HepG2 (cell line): ENCODE measurements around the gene PCBP2. TPM values are rescaled to one million over a fixed set of nuclear protein-coding genes. Genes with fewer than 3 reads are reported as not detected.

ENCODE experiments used
- GATAD1 ChIP-seq: IDR thresholded peaks from 2 replicates; pipeline ENCODE4 v1.6.1; 2016; ENCODE audit warnings: missing genetic modification reagents, missing compliant biosample characterization
- HOMEZ ChIP-seq: IDR thresholded peaks from 2 replicates; pipeline ENCODE4 v1.6.1; 2016; ENCODE audit warnings: low read depth
- LRRFIP1 ChIP-seq: sonication (generic); formaldehyde crosslinking; conservative IDR thresholded peaks from 2 replicates; pipeline ENCODE4 v1.4.0; 2020; ENCODE audit warnings: missing genetic modification reagents
- RARA ChIP-seq: IDR thresholded peaks from 2 replicates; pipeline ENCODE4 v1.6.1; 2016; ENCODE audit warnings: missing genetic modification reagents, missing compliant biosample characterization
- SALL1 ChIP-seq: sonication (generic); formaldehyde crosslinking; IDR thresholded peaks from 2 replicates; pipeline ENCODE4 v1.8.0; 2022; ENCODE audit warnings: mild to moderate bottlenecking, missing genetic modification reagents
- ZKSCAN1 ChIP-seq: fragments of 150-350 bp; IDR thresholded peaks from 2 replicates; pipeline ENCODE4 v1.6.1; 2014; ENCODE audit warnings: low read length
- ZNF142 ChIP-seq: sonication (generic); formaldehyde crosslinking; IDR thresholded peaks from 2 replicates; pipeline ENCODE4 v1.4.0; 2020; ENCODE audit warnings: missing genetic modification reagents
- ZNF318 ChIP-seq: sonication (generic); formaldehyde crosslinking; IDR thresholded peaks from 2 replicates; pipeline ENCODE4 v1.4.0; 2020; ENCODE audit warnings: mild to moderate bottlenecking, missing genetic modification reagents
- ZSCAN21 ChIP-seq: sonication (generic); formaldehyde crosslinking; IDR thresholded peaks from 2 replicates; pipeline ENCODE4 v1.8.0; 2022; ENCODE audit warnings: mild to moderate bottlenecking, missing genetic modification reagents, moderate library complexity, borderline replicate concordance
- polyA plus RNA-seq, 8 experiments: library from polyadenylated mRNA; depleted of rRNA in 3 of 8; stranded (reverse) in 7 of 8; unstranded in 1 of 8; fragments of >200 nt; fragmentation: Illumina TruSeq in 4 of 8; extraction: Trizol in 4 of 8; gene quantifications; 2 replicates each; pipeline versions ENCODE4 v1.2.1 to v1.2.3, GENCODE V29; 2011 to 2016; ENCODE audit warnings: low read depth in 4 of 8, missing spikeins in 1 of 8, mixed read lengths in 1 of 8; ENCODE audit not compliant: insufficient read depth in 1 of 8
- total RNA-seq, 5 experiments: library from RNA; depleted of rRNA; stranded (reverse); fragments of >200 nt; fragmentation: Illumina TruSeq; extraction: Trizol; gene quantifications; 2 replicates each; pipeline ENCODE4 v1.2.3, GENCODE V29; 2016; ENCODE audit warnings: low read depth in 1 of 5

PCBP2 gene
- total and polyA plus RNA-seq, 2 of the 13 experiments (the other 11 are each of a cell fraction or from before 2014, with no cell fraction given): 154 to 345 TPM

- TF ChIP-seq LRRFIP1 (CRISPR knock-in tag): no peak
- TF ChIP-seq ZNF318 (CRISPR knock-in tag): no peak
- TF ChIP-seq SALL1: peak; percentile 62
- TF ChIP-seq ZSCAN21 (CRISPR knock-in tag): no peak
- TF ChIP-seq RARA (CRISPR knock-in tag): 0 out of 2 replicates have a peak, but pooled peaks have one; percentile 14
- 0 out of 2 replicates have a peak, but pooled peaks have one; percentile 10 for TF ChIP-seq HOMEZ (CRISPR knock-in tag)
- TF ChIP-seq GATAD1 (CRISPR knock-in tag): peak; percentile 62; the same call in 1 of the 2 replicates
- no peak for TF ChIP-seq ZKSCAN1
- TF ChIP-seq ZNF142 (CRISPR knock-in tag): peak; percentile 59; the same call in 1 of the 2 replicates
Observed at GRCh38 chr12:53452159-53453077, 516 bp downstream of the PCBP2 start (continued).
